ENCODE data around the gene RPL36.

Gene RPL36

GRCh38 chr19:5718037-5718578, 28.0 kb downstream of the RPL36 start:
- Histone ChIP-seq H3K9me3 (ENCODE audit: insufficient read depth, low read length) (no peaks in the 10 kb centered on the region), H3K9ac (ENCODE audit: low read length) (peak overlapping the region; percentile 87), H3F3A (ENCODE audit: insufficient read depth) (no peaks in the 10 kb centered on the region), H4K20me1 (ENCODE audit: low read depth, low read length) (peaks cover 12% of the 10 kb centered on the region), H3K27me3 (ENCODE audit: low read length) (no peaks in the 10 kb centered on the region), H3K79me2 (ENCODE audit: insufficient read depth, low read length) (peaks cover 59% of the 10 kb centered on the region), H2AFZ (ENCODE audit: low read depth, low read length, severe bottlenecking) (no peak overlapping the region), H3K36me3 (ENCODE audit: low read length) (peaks cover 6% of the 10 kb centered on the region; the same call in 1 of the 2 replicates), H3K9me2 (replicated peaks; ENCODE audit: insufficient read depth, low read length) (no peaks in the 10 kb centered on the region), H3K27ac (ENCODE audit: low read depth, low read length) (peak overlapping the region; percentile 64), H3K4me2 (ENCODE audit: low read depth, low read length, poor library complexity, severe bottlenecking) (peak overlapping the region; percentile 85), H3K4me3 (ENCODE audit: insufficient read depth, low read length, poor library complexity, severe bottlenecking) (peak overlapping the region; percentile 81)
- TF ChIP-seq, protein P1, sequence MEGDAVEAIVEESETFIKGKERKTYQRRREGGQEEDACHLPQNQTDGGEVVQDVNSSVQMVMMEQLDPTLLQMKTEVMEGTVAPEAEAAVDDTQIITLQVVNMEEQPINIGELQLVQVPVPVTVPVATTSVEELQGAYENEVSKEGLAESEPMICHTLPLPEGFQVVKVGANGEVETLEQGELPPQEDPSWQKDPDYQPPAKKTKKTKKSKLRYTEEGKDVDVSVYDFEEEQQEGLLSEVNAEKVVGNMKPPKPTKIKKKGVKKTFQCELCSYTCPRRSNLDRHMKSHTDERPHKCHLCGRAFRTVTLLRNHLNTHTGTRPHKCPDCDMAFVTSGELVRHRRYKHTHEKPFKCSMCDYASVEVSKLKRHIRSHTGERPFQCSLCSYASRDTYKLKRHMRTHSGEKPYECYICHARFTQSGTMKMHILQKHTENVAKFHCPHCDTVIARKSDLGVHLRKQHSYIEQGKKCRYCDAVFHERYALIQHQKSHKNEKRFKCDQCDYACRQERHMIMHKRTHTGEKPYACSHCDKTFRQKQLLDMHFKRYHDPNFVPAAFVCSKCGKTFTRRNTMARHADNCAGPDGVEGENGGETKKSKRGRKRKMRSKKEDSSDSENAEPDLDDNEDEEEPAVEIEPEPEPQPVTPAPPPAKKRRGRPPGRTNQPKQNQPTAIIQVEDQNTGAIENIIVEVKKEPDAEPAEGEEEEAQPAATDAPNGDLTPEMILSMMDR (IDR thresholded peaks at IDR 0.05; ENCODE audit: insufficient read depth, low read length, poor library complexity, severe bottlenecking): no peak
- TF ChIP-seq EZH2phosphoT487 (conservative IDR thresholded peaks at IDR 0.05; ENCODE audit: low read length): no peak

DNA sequence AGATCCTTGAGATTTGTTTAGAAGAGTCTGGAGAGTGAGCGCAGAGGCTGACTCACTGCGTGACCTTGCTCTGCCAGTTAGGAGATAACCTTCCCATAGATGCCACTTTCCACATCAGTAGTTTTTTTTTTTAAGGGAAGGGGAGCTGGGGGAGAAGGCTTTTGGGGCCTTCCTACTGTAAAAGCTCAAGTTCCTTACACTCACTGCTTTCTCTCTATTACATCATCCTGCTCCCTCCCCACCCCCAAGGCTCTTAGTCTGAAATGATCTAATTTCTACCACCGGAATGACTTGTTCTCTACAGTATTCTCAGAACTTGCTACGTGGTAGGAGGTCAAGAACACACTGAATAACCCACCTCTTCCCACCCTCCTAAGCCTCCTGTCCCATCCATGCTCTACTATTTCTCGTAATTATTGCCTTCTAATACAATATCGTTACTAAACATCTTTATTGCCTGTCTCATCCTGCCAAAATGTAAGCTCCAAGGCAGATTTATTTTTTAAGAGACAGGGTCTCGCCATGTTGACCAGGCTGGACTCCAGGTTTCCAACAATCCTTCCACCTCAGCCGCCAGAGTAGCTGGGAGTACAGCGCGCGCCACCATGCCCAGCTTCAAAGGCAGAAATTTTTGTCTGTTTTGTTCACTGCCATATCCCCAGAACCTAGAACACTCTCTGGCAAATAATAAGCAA, 28.6 kb downstream of the RPL36 start:
- Histone ChIP-seq H3K9me2 (replicated peaks; ENCODE audit: insufficient read depth, low read length) (no peaks in the 10 kb centered on the region), H3K4me2 (ENCODE audit: low read depth, low read length, poor library complexity, severe bottlenecking) (peak overlapping the region; percentile 85), H3K27me3 (ENCODE audit: low read length) (no peaks in the 10 kb centered on the region), H3K9me3 (ENCODE audit: insufficient read depth, low read length) (no peaks in the 10 kb centered on the region), H3K27ac (ENCODE audit: low read depth, low read length) (peak overlapping the region; percentile 64), H3K9ac (ENCODE audit: low read length) (peak overlapping the region; percentile 87), H3K79me2 (ENCODE audit: insufficient read depth, low read length) (peaks cover 57% of the 10 kb centered on the region), H3F3A (ENCODE audit: insufficient read depth) (no peaks in the 10 kb centered on the region), H4K20me1 (ENCODE audit: low read depth, low read length) (peaks cover 12% of the 10 kb centered on the region), H3K36me3 (ENCODE audit: low read length) (peaks cover 6% of the 10 kb centered on the region; the same call in 1 of the 2 replicates), H2AFZ (ENCODE audit: low read depth, low read length, severe bottlenecking) (no peak overlapping the region), H3K4me3 (ENCODE audit: insufficient read depth, low read length, poor library complexity, severe bottlenecking) (peak overlapping the region; percentile 81)
- TF ChIP-seq, protein P1 (IDR thresholded peaks at IDR 0.05; ENCODE audit: insufficient read depth, low read length, poor library complexity, severe bottlenecking): no peak
- no peak for TF ChIP-seq EZH2phosphoT487 (conservative IDR thresholded peaks at IDR 0.05; ENCODE audit: low read length)

- Histone ChIP-seq H3K36me3 (ENCODE audit: low read length) (peaks cover 6% of the 10 kb centered on the region; the same call in 1 of the 2 replicates), H2AFZ (ENCODE audit: low read depth, low read length, severe bottlenecking) (peak overlapping the region; percentile 46), H3K9me3 (ENCODE audit: insufficient read depth, low read length) (no peaks in the 10 kb centered on the region), H3K9ac (ENCODE audit: low read length) (peak overlapping the region; percentile 87), H3K4me3 (ENCODE audit: insufficient read depth, low read length, poor library complexity, severe bottlenecking) (peak overlapping the region; percentile 81), H4K20me1 (ENCODE audit: low read depth, low read length) (peaks cover 12% of the 10 kb centered on the region), H3K9me2 (replicated peaks; ENCODE audit: insufficient read depth, low read length) (no peaks in the 10 kb centered on the region), H3K27me3 (ENCODE audit: low read length) (no peaks in the 10 kb centered on the region), H3K27ac (ENCODE audit: low read depth, low read length) (peak overlapping the region; percentile 64), H3K79me2 (ENCODE audit: insufficient read depth, low read length) (peaks cover 51% of the 10 kb centered on the region), H3F3A (ENCODE audit: insufficient read depth) (no peaks in the 10 kb centered on the region), H3K4me2 (ENCODE audit: low read depth, low read length, poor library complexity, severe bottlenecking) (peak overlapping the region; percentile 85)
- TF ChIP-seq EZH2phosphoT487 (conservative IDR thresholded peaks at IDR 0.05; ENCODE audit: low read length): no peak
- TF ChIP-seq, protein P1 (IDR thresholded peaks at IDR 0.05; ENCODE audit: insufficient read depth, low read length, poor library complexity, severe bottlenecking): no peak
These were observed 29.3 kb downstream of the RPL36 start for GRCh38 chr19:5719274-5719960.
